Measurements from ENCODE around the gene SMYD3.

SMYD3 gene

GRCh38 chr1:246506674-246507481 is at the start of gene SMYD3:
TSS of gene SMYD3 (minus strand) at chr1:246507279.
- peak; percentile 60 to 61 for DNase-seq (ENCODE audit: low read depth in 1 of 2, low spot score in 1 of 2)

GRCh38 chr1:246554201-246554600 is 47.1 kb upstream of the SMYD3 start:
- DNase-seq (ENCODE audit: low read depth in 1 of 2, low spot score in 1 of 2) = no peak

GRCh38 chr1:246552110-246552509 is 45.0 kb upstream of the SMYD3 start:
- no peak for DNase-seq (ENCODE audit: low read depth in 1 of 2, low spot score in 1 of 2)

- no peak for DNase-seq (ENCODE audit: low read depth in 1 of 2, low spot score in 1 of 2)
Observed at GRCh38 chr1:246550402-246550801, 43.3 kb upstream of the SMYD3 start.

GRCh38 chr1:246549665-246550064 is 42.6 kb upstream of the SMYD3 start:
- no peak for DNase-seq (ENCODE audit: low read depth in 1 of 2, low spot score in 1 of 2)

GRCh38 chr1:246544001-246544400 is 36.9 kb upstream of the SMYD3 start:
- DNase-seq (ENCODE audit: low read depth in 1 of 2, low spot score in 1 of 2) = no peak

- no peak for DNase-seq (ENCODE audit: low read depth in 1 of 2, low spot score in 1 of 2)
Observed at GRCh38 chr1:246540738-246541491, 33.8 kb upstream of the SMYD3 start.

GRCh38 chr1:246537887-246538286 is 30.8 kb upstream of the SMYD3 start:
- no peak for DNase-seq (ENCODE audit: low read depth in 1 of 2, low spot score in 1 of 2)

GRCh38 chr1:246537441-246537840 is 30.4 kb upstream of the SMYD3 start:
- no peak for DNase-seq (ENCODE audit: low read depth in 1 of 2, low spot score in 1 of 2)

- DNase-seq (ENCODE audit: low read depth in 1 of 2, low spot score in 1 of 2) = no peak
Observed at GRCh38 chr1:246534114-246534513, 27.0 kb upstream of the SMYD3 start.

- DNase-seq (ENCODE audit: low read depth in 1 of 2, low spot score in 1 of 2) = no peak
Observed at GRCh38 chr1:246533371-246533905, 26.4 kb upstream of the SMYD3 start.

GRCh38 chr1:246532519-246532918 is 25.4 kb upstream of the SMYD3 start:
- DNase-seq (ENCODE audit: low read depth in 1 of 2, low spot score in 1 of 2) = no peak

GRCh38 chr1:246530482-246530881 is 23.4 kb upstream of the SMYD3 start:
- DNase-seq (ENCODE audit: low read depth in 1 of 2, low spot score in 1 of 2) = no peak

DNA sequence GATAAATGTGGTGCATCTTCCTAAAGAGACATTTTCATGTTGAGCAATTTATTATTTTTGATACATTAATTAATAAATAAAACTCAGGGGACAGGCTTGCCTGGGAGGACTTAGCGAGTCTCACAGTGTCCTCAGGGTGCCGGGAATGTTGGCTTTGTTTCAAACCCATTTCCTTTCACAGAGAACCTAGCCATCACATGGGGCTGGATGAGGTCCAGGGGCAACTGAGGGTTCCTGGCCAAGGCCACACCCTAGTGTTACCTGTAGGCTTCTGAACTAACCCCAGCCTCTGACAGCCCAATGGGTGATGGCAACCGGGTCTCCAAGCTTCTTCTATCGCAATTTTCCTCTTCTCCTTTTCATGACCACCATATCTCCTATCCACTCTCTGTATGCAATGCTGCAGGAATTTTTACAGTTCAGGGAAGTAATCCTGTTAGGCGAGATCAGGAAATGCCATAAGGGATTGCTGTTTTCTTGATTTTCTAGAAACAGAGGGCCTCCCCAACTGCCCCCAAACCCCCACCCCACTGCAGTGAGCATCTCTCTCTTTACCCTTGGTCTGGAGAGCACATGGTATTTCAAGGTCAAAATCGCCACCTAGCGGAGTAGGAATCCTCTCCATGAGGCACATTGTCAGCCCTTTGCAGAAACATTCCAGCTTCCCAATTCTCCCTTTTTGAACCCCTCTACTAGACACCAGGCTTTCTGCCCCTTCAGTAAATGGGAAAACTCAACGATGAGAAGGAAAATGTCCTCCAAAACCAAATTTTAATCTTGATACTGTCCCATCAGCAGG is 22.1 kb upstream of the SMYD3 start:
- DNase-seq (ENCODE audit: low read depth in 1 of 2, low spot score in 1 of 2) = no peak

DNA sequence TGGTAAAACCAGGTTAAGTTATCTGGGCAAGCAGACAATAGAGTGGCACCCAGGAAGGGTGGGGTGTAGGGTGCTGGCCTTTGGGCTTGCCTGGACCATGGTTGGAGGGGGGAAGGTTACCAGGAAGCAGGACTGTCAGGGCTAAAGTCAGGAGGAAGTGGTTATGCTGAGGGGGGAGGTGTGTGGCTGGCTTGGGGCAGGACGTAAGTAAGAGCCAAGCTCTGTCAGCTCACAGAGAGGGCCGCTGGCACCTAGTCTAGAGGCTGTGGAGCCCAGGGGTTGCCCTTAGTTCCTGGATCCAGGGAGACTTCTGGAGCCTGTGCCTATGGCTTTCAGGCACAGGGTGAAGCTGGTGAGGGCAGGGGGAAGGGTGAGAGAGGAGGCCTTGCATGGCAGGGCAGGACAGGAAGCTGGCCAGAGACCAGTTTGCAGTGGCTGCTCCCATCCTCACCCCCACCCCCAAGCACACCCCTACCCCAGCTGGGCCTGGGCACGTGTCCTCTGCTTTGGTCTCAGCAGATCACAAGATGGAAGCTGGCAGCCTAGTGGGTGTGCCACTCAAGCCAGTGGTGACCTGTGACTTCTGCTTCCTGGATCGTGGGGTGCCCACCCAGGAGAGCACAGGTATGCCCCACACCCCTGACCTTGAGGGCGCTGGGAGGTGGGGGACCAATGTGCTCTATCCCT is 20.5 kb upstream of the SMYD3 start:
- no peak for DNase-seq (ENCODE audit: low read depth in 1 of 2, low spot score in 1 of 2)

GRCh38 chr1:246526915-246527314 is 19.8 kb upstream of the SMYD3 start:
- no peak for DNase-seq (ENCODE audit: low read depth in 1 of 2, low spot score in 1 of 2)

GRCh38 chr1:246526380-246526779 is 19.3 kb upstream of the SMYD3 start:
- no peak for DNase-seq (ENCODE audit: low read depth in 1 of 2, low spot score in 1 of 2)

GRCh38 chr1:246519514-246519913 is 12.4 kb upstream of the SMYD3 start:
- no peak for DNase-seq (ENCODE audit: low read depth in 1 of 2, low spot score in 1 of 2)

- DNase-seq (ENCODE audit: low read depth in 1 of 2, low spot score in 1 of 2) = no peak
Observed at GRCh38 chr1:246518456-246519205, 11.6 kb upstream of the SMYD3 start.

DNA sequence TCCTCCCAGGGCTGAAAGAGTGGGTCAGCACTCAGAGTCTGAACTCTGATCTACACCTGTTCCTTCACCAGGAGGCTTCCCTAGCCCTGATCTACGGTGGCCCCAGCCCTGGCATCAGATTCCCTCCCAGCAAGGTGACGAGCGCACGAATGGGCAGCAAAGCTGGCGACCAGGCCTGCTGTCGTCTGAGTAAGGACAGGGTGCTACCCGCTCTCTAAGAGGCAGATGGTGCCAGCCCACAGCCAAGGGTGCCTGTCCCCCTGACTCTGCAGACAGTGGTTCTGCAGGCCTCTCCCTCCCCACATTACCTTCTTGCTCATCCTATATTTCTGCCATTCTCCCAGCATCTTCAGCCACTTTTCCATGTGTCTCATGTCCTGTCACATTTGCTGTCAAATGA is 10.3 kb upstream of the SMYD3 start:
- no peak for DNase-seq (ENCODE audit: low read depth in 1 of 2, low spot score in 1 of 2)

Measured in stimulated activated CD4-positive, alpha-beta T cell treated with anti-CD3 and anti-CD28 coated beads, Interleukin-15, amount 100 ng/mL, for 1 hour (primary cell).